Smooth muscle cell (in vitro differentiated cells): ENCODE data around the gene EIF2B2. TPM values are rescaled to one million over a fixed set of nuclear protein-coding genes. Genes with fewer than 3 reads are reported as not detected.

Source experiments
- DNase-seq: peaks from one replicate; lab custom pipeline; 2025; ENCODE audit not compliant: unreplicated experiment; lab: John Stamatoyannopoulos, UW
- H2AFZ ChIP-seq: fragments of 200-600 bp; sonication (generic); 2 replicates; pipeline ENCODE4 v1.6.0; 2016; ENCODE audit warnings: antibody characterized with exemption, low read depth, mild to moderate bottlenecking
- H3F3A ChIP-seq: fragments of 200-600 bp; sonication (generic); 2 replicates; pipeline ENCODE4 v1.6.0; 2017; ENCODE audit warnings: antibody characterized with exemption, low read depth
- H3K27ac ChIP-seq: fragments of 200-600 bp; sonication (generic); 2 replicates; pipeline ENCODE4 v1.5.1; 2016; ENCODE audit warnings: low read depth, mild to moderate bottlenecking
- H3K27me3 ChIP-seq: fragments of 200-600 bp; sonication (generic); 2 replicates; pipeline ENCODE4 v1.6.1; 2016; ENCODE audit warnings: low read depth, mild to moderate bottlenecking
- H3K36me3 ChIP-seq: fragments of 200-600 bp; sonication (generic); 2 replicates; pipeline ENCODE4 v1.5.1; 2016; ENCODE audit warnings: low read depth
- H3K4me1 ChIP-seq: fragments of 200-600 bp; sonication (generic); 2 replicates; pipeline ENCODE4 v1.5.1; 2016; ENCODE audit warnings: low read depth
- H3K4me2 ChIP-seq: fragments of 200-600 bp; sonication (generic); 2 replicates; pipeline ENCODE4 v1.6.0; 2016; ENCODE audit warnings: mild to moderate bottlenecking
- H3K4me3 ChIP-seq: fragments of 200-600 bp; sonication (generic); 2 replicates; pipeline ENCODE4 v1.5.1; 2016; ENCODE audit warnings: mild to moderate bottlenecking
- H3K79me2 ChIP-seq: fragments of 200-600 bp; sonication (generic); 2 replicates; pipeline ENCODE4 v1.6.0; 2016; ENCODE audit warnings: low read depth, mild to moderate bottlenecking
- H3K9ac ChIP-seq: fragments of 200-600 bp; sonication (generic); 2 replicates; pipeline ENCODE4 v1.6.0; 2016; ENCODE audit warnings: low read depth
- H3K9me3 ChIP-seq: fragments of 200-600 bp; sonication (generic); replicated peaks from 2 replicates; pipeline ENCODE4 v1.5.1; 2016; ENCODE audit warnings: low read depth
- H4K20me1 ChIP-seq: fragments of 200-600 bp; sonication (generic); 2 replicates; pipeline ENCODE4 v1.6.0; 2016; ENCODE audit warnings: low read depth
- WGBS: methylation state at CpG from one replicate; pipeline ENCODE4 v1.1.7; 2016; ENCODE audit warnings: low lambda C conversion rate; 5-methylcytosine and 5-hydroxymethylcytosine counted together
- polyA plus RNA-seq: library from polyadenylated mRNA; unstranded; fragments of >200 nt; fragmentation: Nextera tagmentation; extraction: Ambion mirVana; gene quantifications from 2 replicates; pipeline ENCODE4 v1.2.1, GENCODE V29; 2016
- total RNA-seq: library from RNA; depleted of rRNA; stranded (reverse); fragments of >200 nt; gene quantifications from 2 replicates; pipeline ENCODE4 v1.2.3, GENCODE V29; 2014
- TF ChIP-seq, protein P1 (sequence below): fragments of 200-600 bp; sonication (generic); IDR thresholded peaks from 2 replicates; pipeline ENCODE4 v1.5.1; 2017; ENCODE audit warnings: borderline replicate concordance, mild to moderate bottlenecking, antibody characterized with exemption; ENCODE audit not compliant: insufficient read depth, poor library complexity, severe bottlenecking

Gene EIF2B2
- total and polyA plus RNA-seq, 2 experiments from 2014 or later: 38.0 to 71.2 TPM

DNA sequence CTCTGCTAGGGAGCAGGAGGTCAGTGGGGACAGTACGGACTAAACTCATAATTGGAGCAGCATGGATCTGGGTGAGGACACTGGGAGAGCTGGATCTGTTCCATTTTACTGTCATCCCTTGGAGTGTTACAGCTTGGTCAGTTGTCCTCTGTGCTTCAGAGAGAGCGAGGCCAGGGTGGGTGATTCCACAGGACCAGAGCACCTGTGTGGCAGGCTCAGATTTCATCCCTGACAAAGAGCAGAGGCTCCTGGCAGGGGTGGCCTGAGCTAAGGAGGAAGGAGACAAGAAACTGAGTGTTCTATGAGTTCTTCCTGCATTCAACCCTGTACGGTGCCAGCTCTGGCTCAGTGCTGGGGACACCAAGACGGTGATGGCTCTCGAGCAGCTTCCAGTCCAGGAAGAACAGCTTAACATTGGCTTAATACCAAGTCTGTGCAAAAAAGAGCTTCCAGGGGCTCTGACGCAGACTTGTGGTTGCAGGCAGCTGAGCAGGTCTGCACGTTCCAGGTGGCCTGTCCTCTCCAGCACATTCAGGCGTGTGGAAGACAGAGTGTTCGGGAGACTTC lies 38.9 kb upstream of the EIF2B2 start:
- H3F3A ChIP-seq: no peaks in the 10 kb centered on the region
- H2AFZ ChIP-seq: no peak overlapping the region
- H3K4me1 ChIP-seq: no peaks in the 10 kb centered on the region
- H3K36me3 ChIP-seq: no peaks in the 10 kb centered on the region
- H3K4me2 ChIP-seq: no peak overlapping the region
- no peak overlapping the region for H3K4me3 ChIP-seq
- H3K27ac ChIP-seq: no peak overlapping the region
- DNase-seq: no peak
- TF ChIP-seq, protein P1, sequence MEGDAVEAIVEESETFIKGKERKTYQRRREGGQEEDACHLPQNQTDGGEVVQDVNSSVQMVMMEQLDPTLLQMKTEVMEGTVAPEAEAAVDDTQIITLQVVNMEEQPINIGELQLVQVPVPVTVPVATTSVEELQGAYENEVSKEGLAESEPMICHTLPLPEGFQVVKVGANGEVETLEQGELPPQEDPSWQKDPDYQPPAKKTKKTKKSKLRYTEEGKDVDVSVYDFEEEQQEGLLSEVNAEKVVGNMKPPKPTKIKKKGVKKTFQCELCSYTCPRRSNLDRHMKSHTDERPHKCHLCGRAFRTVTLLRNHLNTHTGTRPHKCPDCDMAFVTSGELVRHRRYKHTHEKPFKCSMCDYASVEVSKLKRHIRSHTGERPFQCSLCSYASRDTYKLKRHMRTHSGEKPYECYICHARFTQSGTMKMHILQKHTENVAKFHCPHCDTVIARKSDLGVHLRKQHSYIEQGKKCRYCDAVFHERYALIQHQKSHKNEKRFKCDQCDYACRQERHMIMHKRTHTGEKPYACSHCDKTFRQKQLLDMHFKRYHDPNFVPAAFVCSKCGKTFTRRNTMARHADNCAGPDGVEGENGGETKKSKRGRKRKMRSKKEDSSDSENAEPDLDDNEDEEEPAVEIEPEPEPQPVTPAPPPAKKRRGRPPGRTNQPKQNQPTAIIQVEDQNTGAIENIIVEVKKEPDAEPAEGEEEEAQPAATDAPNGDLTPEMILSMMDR: no peak
- H3K9me3 ChIP-seq: no peaks in the 10 kb centered on the region
- no peaks in the 10 kb centered on the region for H4K20me1 ChIP-seq
- no peaks in the 10 kb centered on the region for H3K79me2 ChIP-seq
- H3K9ac ChIP-seq: no peak overlapping the region
- no peaks in the 10 kb centered on the region for H3K27me3 ChIP-seq
- 65% methylated on average over 9 of the region's 9 CpGs for WGBS

DNA sequence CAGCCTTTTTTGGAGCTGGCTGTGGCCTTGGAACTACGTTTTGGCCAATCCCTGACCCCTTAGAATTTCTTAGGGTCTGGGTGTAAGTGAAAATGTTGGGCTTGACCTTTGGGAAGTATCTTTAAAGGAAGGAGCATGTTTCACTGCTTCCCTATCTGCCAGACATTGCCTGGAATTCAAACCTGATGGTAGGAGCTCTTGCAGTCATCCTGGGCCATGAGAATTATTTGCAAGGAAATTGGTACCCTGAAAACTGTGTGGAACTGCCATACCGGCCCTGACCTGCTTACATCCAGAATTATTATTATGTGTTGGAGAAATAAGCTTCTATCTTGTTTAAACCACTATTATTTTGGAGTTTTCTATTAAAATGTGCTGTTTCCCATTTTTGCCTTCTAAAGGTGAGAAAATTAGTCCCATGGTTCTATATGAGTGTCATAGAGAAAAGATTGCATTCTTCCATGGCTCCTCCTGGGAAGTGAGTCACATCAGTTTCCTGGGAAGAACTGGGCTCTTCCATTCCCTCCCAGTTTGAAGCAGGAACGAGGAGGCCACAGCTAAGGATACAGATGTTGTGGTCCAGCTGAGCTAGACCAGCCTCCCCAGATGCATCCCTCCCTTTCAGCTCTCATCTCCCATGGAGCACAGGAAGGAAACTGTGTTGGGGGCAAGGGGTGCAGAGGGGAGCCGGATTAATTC lies 37.8 kb upstream of the EIF2B2 start:
- Histone ChIP-seq H3K27ac (no peak overlapping the region), H4K20me1 (no peaks in the 10 kb centered on the region), H3K4me3 (no peak overlapping the region), H3K79me2 (no peaks in the 10 kb centered on the region), H3K9me3 (no peaks in the 10 kb centered on the region), H3F3A (no peaks in the 10 kb centered on the region), H3K4me2 (no peak overlapping the region), H2AFZ (no peak overlapping the region), H3K4me1 (no peaks in the 10 kb centered on the region), H3K9ac (no peak overlapping the region), H3K27me3 (no peaks in the 10 kb centered on the region), H3K36me3 (no peaks in the 10 kb centered on the region)
- WGBS: 85% methylated on average over 4 of the region's 4 CpGs
- TF ChIP-seq, protein P1: no peak
- no peak for DNase-seq

DNA sequence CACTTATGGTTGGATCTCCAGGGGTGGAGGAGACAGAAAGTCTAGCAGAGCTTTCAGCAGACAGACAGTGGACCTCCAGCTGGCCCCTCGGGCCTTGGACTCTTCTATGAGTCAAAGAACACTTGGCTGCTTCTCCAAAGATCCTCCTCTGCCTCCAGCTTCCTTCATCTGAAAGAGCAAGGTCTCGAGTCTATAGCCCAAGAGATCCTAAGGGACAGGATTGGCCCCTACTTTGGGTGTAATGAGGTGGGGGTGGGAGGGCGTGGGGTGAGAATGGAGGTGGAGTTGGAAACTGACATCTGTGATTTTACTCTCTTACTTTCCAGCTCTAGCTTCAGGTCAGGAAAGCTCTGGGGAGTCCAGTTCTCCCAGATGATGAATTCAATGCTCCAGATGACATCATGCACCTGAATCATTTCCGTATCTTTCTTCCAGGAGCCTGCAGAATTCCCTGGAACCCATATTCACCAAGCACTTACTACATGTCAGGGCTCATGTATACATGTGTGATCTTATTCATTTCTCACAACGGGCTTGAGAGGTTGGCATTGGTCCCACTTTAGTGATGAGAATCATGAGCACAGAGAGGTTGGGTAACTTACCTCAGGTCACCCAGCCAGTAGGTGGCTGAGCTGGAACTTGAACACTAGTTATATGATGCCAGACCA lies 37.1 kb upstream of the EIF2B2 start:
- H3K27me3 ChIP-seq: no peaks in the 10 kb centered on the region
- no peak for DNase-seq
- H3K9ac ChIP-seq: no peak overlapping the region
- H3K4me1 ChIP-seq: no peaks in the 10 kb centered on the region
- H2AFZ ChIP-seq: no peak overlapping the region
- WGBS: 88% methylated on average over 5 of the region's 5 CpGs
- H3K79me2 ChIP-seq: no peaks in the 10 kb centered on the region
- H3K9me3 ChIP-seq: no peaks in the 10 kb centered on the region
- no peak overlapping the region for H3K27ac ChIP-seq
- H3K4me2 ChIP-seq: no peak overlapping the region
- TF ChIP-seq, protein P1: no peak
- H3K4me3 ChIP-seq: no peak overlapping the region
- no peaks in the 10 kb centered on the region for H4K20me1 ChIP-seq
- no peaks in the 10 kb centered on the region for H3K36me3 ChIP-seq
- H3F3A ChIP-seq: no peaks in the 10 kb centered on the region
